H1 (cell line): ENCODE results near the gene DUS1L. TPM values are rescaled to one million over a fixed set of nuclear protein-coding genes. Genes with fewer than 3 reads are reported as not detected.

Experiments used
- CTCF ChIA-PET: fragments of 300-600 bp; sonication (Branson Sonifier 250); formaldehyde crosslinking; loops from one replicate; lab custom pipeline; 2021; ENCODE audit not compliant: partially characterized antibody; lab: Charles Lee
- POLR2A ChIA-PET: fragments of 300-600 bp; sonication (Branson Sonifier 250); formaldehyde crosslinking; loops from one replicate; lab custom pipeline; 2021; ENCODE audit warnings: inconsistent platforms; ENCODE audit not compliant: partially characterized antibody; lab: Charles Lee
- DNase-seq, 2 experiments: peaks; one replicate each; pipeline versions ENCODE4 v3.0.0 to v3.0.0-alpha.2; 2010 to 2022; ENCODE audit warnings: low spot score in 2 of 2, low read depth in 1 of 2, mixed read lengths in 1 of 2
- FAIRE-seq: peaks from 2 replicates; lab custom pipeline; 2011; peaks lifted over from hg19 to GRCh38; lab: Jason Lieb, UNC
- H2AFZ ChIP-seq: 2 replicates; pipeline ENCODE4 v1.8.1; 2012; ENCODE audit warnings: low read length, inconsistent platforms
- H2AK5ac ChIP-seq: 2 replicates; pipeline ENCODE4 v1.6.1; 2013; ENCODE audit warnings: low read depth, low read length
- H2BK120ac ChIP-seq: replicated peaks from 2 replicates; pipeline ENCODE3; 2013; ENCODE audit warnings: low read depth, low read length, inconsistent platforms
- H2BK12ac ChIP-seq: 2 replicates; pipeline ENCODE4 v1.6.1; 2013; ENCODE audit warnings: low read depth, low read length
- H2BK15ac ChIP-seq: 2 replicates; pipeline ENCODE4 v1.6.1; 2013; ENCODE audit warnings: low read length
- H2BK20ac ChIP-seq: 2 replicates; pipeline ENCODE4 v1.6.1; 2013; ENCODE audit warnings: low read length
- H2BK5ac ChIP-seq: 2 replicates; pipeline ENCODE4 v1.6.1; 2013; ENCODE audit warnings: low read depth, low read length
- H3K14ac ChIP-seq: 2 replicates; pipeline ENCODE4 v1.6.1; 2013; ENCODE audit warnings: inconsistent platforms; ENCODE audit not compliant: insufficient read length
- H3K18ac ChIP-seq: 2 replicates; pipeline ENCODE4 v1.6.1; 2013; ENCODE audit warnings: low read length; ENCODE audit errors: extremely low read depth
- H3K23ac ChIP-seq: 2 replicates; pipeline ENCODE4 v1.6.1; 2013; ENCODE audit warnings: inconsistent platforms; ENCODE audit not compliant: insufficient read length
- H3K23me2 ChIP-seq: 2 replicates; pipeline ENCODE4 v1.6.1; 2013; ENCODE audit warnings: low read depth, low read length
- H3K27ac ChIP-seq: 2 replicates; pipeline ENCODE4 v1.6.1; 2011; ENCODE audit warnings: low read depth, low read length, inconsistent platforms
- H3K27me3 ChIP-seq, 4 experiments: replicated peaks in 1 of 4; 1 replicate in 1 of 4; 2 replicates in 3 of 4; pipeline versions ENCODE4 v1.6.1 to v1.8.1; 2011 to 2013; ENCODE audit warnings: low read length in 3 of 4, mild to moderate bottlenecking in 3 of 4, inconsistent platforms in 2 of 4, mixed read lengths in 2 of 4, moderate library complexity in 1 of 4; ENCODE audit not compliant: control insufficient read depth in 3 of 4, insufficient read depth in 3 of 4; ENCODE audit errors: extremely low read depth in 1 of 4
- H3K36me3 ChIP-seq, 4 experiments: 2 replicates each; pipeline versions ENCODE4 v1.6.1 to v1.8.1; 2011 to 2013; ENCODE audit warnings: mild to moderate bottlenecking in 4 of 4, low read length in 3 of 4, moderate library complexity in 2 of 4, control low read depth in 1 of 4, inconsistent platforms in 1 of 4; ENCODE audit not compliant: insufficient read depth in 4 of 4, control insufficient read depth in 2 of 4
- H3K4ac ChIP-seq: replicated peaks from 2 replicates; pipeline ENCODE3; 2013; ENCODE audit warnings: low read length, low read depth, mixed read lengths, inconsistent platforms; ENCODE audit not compliant: insufficient read length
- H3K4me1 ChIP-seq, 4 experiments: replicated peaks in 1 of 4; 1 replicate in 1 of 4; 2 replicates in 3 of 4; pipeline versions ENCODE4 v1.6.1 to v1.8.1; 2011 to 2013; ENCODE audit warnings: low read length in 3 of 4, inconsistent platforms in 2 of 4, mixed read lengths in 1 of 4; ENCODE audit not compliant: insufficient read depth in 4 of 4, control insufficient read depth in 3 of 4
- H3K4me2 ChIP-seq, 2 experiments: 2 replicates each; pipeline versions ENCODE4 v1.6.1 to v1.8.1; 2011 to 2013; ENCODE audit warnings: low read depth in 2 of 2, low read length in 2 of 2, control low read depth in 1 of 2, inconsistent platforms in 1 of 2, mild to moderate bottlenecking in 1 of 2; ENCODE audit not compliant: insufficient read depth in 1 of 2
- H3K4me3 ChIP-seq, 4 experiments: fragments of 200-600, 300-600 bp in 1 of 4; sonication (generic), shearing (Covaris generic), sonication (Bioruptor Twin) in 1 of 4; 2 replicates each; pipeline versions ENCODE4 v1.5.1 to v1.8.1; 2011 to 2016; ENCODE audit warnings: low read length in 4 of 4, low read depth in 3 of 4, control low read depth in 2 of 4, inconsistent platforms in 2 of 4, mild to moderate bottlenecking in 2 of 4, mixed read lengths in 1 of 4, moderate library complexity in 1 of 4; ENCODE audit not compliant: insufficient read depth in 2 of 4; ENCODE audit errors: extremely low read depth in 1 of 4
- H3K56ac ChIP-seq: replicated peaks from 2 replicates; pipeline ENCODE3; 2013; ENCODE audit warnings: low read depth, mild to moderate bottlenecking, mixed read lengths, low read length, inconsistent platforms; ENCODE audit not compliant: insufficient read length
- H3K79me1 ChIP-seq: 2 replicates; pipeline ENCODE4 v1.6.1; 2013; ENCODE audit warnings: low read depth, low read length, control low read depth
- H3K79me2 ChIP-seq, 2 experiments: 2 replicates each; pipeline versions ENCODE4 v1.6.1 to v1.8.1; 2012 to 2013; ENCODE audit warnings: low read length in 2 of 2, mild to moderate bottlenecking in 2 of 2, inconsistent platforms in 1 of 2; ENCODE audit not compliant: insufficient read depth in 2 of 2, control insufficient read depth in 1 of 2
- H3K9ac ChIP-seq, 4 experiments: replicated peaks in 1 of 4; 1 replicate in 1 of 4; 2 replicates in 3 of 4; pipeline versions ENCODE4 v1.6.1 to v1.8.1; 2011 to 2013; ENCODE audit warnings: low read depth in 3 of 4, low read length in 3 of 4, control low read depth in 2 of 4, mild to moderate bottlenecking in 2 of 4, moderate library complexity in 2 of 4, inconsistent platforms in 1 of 4; ENCODE audit errors: extremely low read depth in 1 of 4
- H3K9me3 ChIP-seq, 2 experiments: 2 replicates each; pipeline versions ENCODE4 v1.6.1 to v1.8.1; 2012 to 2013; ENCODE audit warnings: mild to moderate bottlenecking in 2 of 2, moderate library complexity in 2 of 2, control low read depth in 1 of 2, inconsistent platforms in 1 of 2, low read depth in 1 of 2, low read length in 1 of 2, mixed read lengths in 1 of 2; ENCODE audit not compliant: insufficient read depth in 2 of 2
- H4K20me1 ChIP-seq, 2 experiments: replicated peaks in 1 of 2; 2 replicates each; pipeline versions ENCODE3 to v1.8.1; 2011 to 2013; ENCODE audit warnings: inconsistent platforms in 2 of 2, low read length in 2 of 2, mild to moderate bottlenecking in 1 of 2; ENCODE audit not compliant: insufficient read depth in 2 of 2, control insufficient read depth in 1 of 2
- H4K5ac ChIP-seq: 2 replicates; pipeline ENCODE4 v1.6.1; 2013; ENCODE audit warnings: low read length, low read depth, mixed read lengths, inconsistent platforms; ENCODE audit not compliant: insufficient read length
- H4K8ac ChIP-seq: 2 replicates; pipeline ENCODE4 v1.8.0; 2013; ENCODE audit warnings: mild to moderate bottlenecking, moderate library complexity, low read length, inconsistent platforms; ENCODE audit not compliant: insufficient read depth; ENCODE audit errors: extremely low read depth
- H4K91ac ChIP-seq: replicated peaks from 2 replicates; pipeline ENCODE3; 2013; ENCODE audit warnings: low read length, mixed read lengths, inconsistent platforms; ENCODE audit not compliant: insufficient read length
- CHD2 ChIP-seq: IDR thresholded peaks from 2 replicates; pipeline ENCODE4 v1.6.1; 2012; ENCODE audit warnings: low read length, improper control_type of control experiment
- CTBP2 ChIP-seq: IDR thresholded peaks from 2 replicates; pipeline ENCODE4 v1.7.0; 2011; ENCODE audit warnings: borderline replicate concordance, mild to moderate bottlenecking, moderate library complexity, mixed read lengths, low read length; ENCODE audit not compliant: insufficient read depth, insufficient read length
- FOSL1 ChIP-seq: IDR thresholded peaks from 2 replicates; pipeline ENCODE4 v1.6.1; 2011; ENCODE audit warnings: mild to moderate bottlenecking, low read depth, low read length, moderate library complexity; ENCODE audit not compliant: insufficient read depth
- GTF2F1 ChIP-seq: IDR thresholded peaks from 2 replicates; pipeline ENCODE4 v1.6.1; 2012; ENCODE audit warnings: low read depth, low read length, improper control_type of control experiment, borderline replicate concordance
- PHF8 ChIP-seq: fragments of 200-600 bp; sonication (generic); conservative IDR thresholded peaks from 2 replicates; pipeline ENCODE4 v1.7.1; 2012; ENCODE audit warnings: low read depth, mild to moderate bottlenecking, inconsistent platforms, low read length, moderate library complexity
- POLR2AphosphoS5 ChIP-seq: IDR thresholded peaks from 2 replicates; pipeline ENCODE4 v1.6.1; 2011; ENCODE audit warnings: low read depth, low read length
- SP1 ChIP-seq: IDR thresholded peaks from 2 replicates; pipeline ENCODE4 v1.6.1; 2011; ENCODE audit warnings: low read depth, low read length
- TBP ChIP-seq: IDR thresholded peaks from 2 replicates; pipeline ENCODE4 v1.6.1; 2011; ENCODE audit warnings: low read depth, low read length, improper control_type of control experiment
- WGBS, 2 experiments: shearing (Covaris generic) in 1 of 2; methylation state at CpG; one replicate each; pipeline versions ENCODE4 v1.1.6 to v1.1.7; 2013 to 2015; ENCODE audit warnings: low lambda C conversion rate in 2 of 2, mixed read lengths in 2 of 2, inconsistent platforms in 1 of 2, low coverage in 1 of 2, missing lambda C conversion rate in 1 of 2; ENCODE audit not compliant: insufficient replicate concordance in 2 of 2, insufficient coverage in 1 of 2, insufficient read length in 1 of 2; ENCODE audit errors: extremely low coverage in 1 of 2, missing lambda C conversion rate in 1 of 2; 5-methylcytosine and 5-hydroxymethylcytosine counted together
- polyA plus RNA-seq, 7 experiments: library from polyadenylated mRNA; depleted of rRNA in 3 of 7; stranded (reverse) in 5 of 7; unstranded in 2 of 7; fragments of >200 nt in 5 of 7; fragments of 200-250 nt in 2 of 7; gene quantifications; 1 replicate in 5 of 7; 2 replicates in 1 of 7; 4 replicates in 1 of 7; pipeline versions ENCODE4 v1.2.1 to v1.2.3, GENCODE V29; 2011 to 2013; ENCODE audit warnings: missing spikeins in 2 of 7, mixed read lengths in 2 of 7
- total RNA-seq: library from RNA; stranded (reverse); fragmentation: NEBNext Ultra II Directional; extraction: Animal tissue kit (Norgen Biotek cat#: 25700); gene quantifications from 2 replicates; pipeline ENCODE4 v1.2.1, GENCODE V29; 2021
- TF ChIP-seq, protein P1 (sequence below): IDR thresholded peaks from 2 replicates; pipeline ENCODE4 v1.6.1; 2012; ENCODE audit warnings: low read length, inconsistent platforms

DUS1L gene
- total and polyA plus RNA-seq, 2 of the 8 experiments (the other 6 are each of a cell fraction or from before 2014, with no cell fraction given): 34.5 to 69.1 TPM

DNA sequence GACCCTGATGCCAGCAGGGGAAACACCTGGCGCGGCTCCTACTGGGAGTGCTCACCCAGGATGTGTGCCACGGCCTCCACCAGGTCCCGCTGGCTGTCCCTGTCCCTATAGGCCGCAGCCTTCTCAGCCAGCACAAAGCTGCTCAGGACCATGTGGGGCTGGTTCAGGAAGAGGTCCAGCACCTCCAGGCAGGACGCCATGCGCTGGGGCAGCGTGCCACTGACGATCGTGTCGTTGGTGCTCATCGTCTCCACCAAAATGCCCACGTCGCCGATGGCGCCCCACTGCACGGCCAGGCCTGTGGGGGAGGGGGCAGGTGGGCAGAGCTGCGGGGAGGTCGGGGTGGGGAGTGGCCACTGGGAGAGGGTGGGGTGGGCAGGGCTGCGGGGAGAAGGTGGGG, 15.9 kb upstream of the DUS1L start:
- H2AFZ ChIP-seq: no peak overlapping the region
- no peak overlapping the region for H4K5ac ChIP-seq
- DNase-seq: no peak
- H3K56ac ChIP-seq: no peak overlapping the region
- peaks cover 7% of the 10 kb centered on the region for H3K79me1 ChIP-seq
- H3K79me2 ChIP-seq: no peaks in the 10 kb centered on the region
- peaks cover 30 to 60% of the 10 kb centered on the region in 2 experiments for H4K20me1 ChIP-seq
- no peaks in the 10 kb centered on the region for H3K9me3 ChIP-seq
- no peak overlapping the region for H3K14ac ChIP-seq
- H2BK5ac ChIP-seq: no peak overlapping the region
- no peak for TF ChIP-seq FOSL1
- TF ChIP-seq CTBP2: no peak
- TF ChIP-seq, protein P1, sequence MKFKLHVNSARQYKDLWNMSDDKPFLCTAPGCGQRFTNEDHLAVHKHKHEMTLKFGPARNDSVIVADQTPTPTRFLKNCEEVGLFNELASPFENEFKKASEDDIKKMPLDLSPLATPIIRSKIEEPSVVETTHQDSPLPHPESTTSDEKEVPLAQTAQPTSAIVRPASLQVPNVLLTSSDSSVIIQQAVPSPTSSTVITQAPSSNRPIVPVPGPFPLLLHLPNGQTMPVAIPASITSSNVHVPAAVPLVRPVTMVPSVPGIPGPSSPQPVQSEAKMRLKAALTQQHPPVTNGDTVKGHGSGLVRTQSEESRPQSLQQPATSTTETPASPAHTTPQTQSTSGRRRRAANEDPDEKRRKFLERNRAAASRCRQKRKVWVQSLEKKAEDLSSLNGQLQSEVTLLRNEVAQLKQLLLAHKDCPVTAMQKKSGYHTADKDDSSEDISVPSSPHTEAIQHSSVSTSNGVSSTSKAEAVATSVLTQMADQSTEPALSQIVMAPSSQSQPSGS: no peak
- TF ChIP-seq SP1: no peak
- TF ChIP-seq GTF2F1: no peak
- TF ChIP-seq TBP: no peak
- TF ChIP-seq POLR2AphosphoS5: no peak
- no peak for TF ChIP-seq PHF8
- TF ChIP-seq CHD2: no peak
- TF ChIP-seq, all 59 proteins: peak for 0
- no peak overlapping the region for H4K91ac ChIP-seq
- FAIRE-seq: no peak
- H3K27ac ChIP-seq: no peak overlapping the region
- no peak overlapping the region for H2BK120ac ChIP-seq
- no peak overlapping the region for H3K18ac ChIP-seq
- ChIA-PET CTCF (interaction anchor here (1.1 to 2.9 kb wide), 3 partner anchors 15 to 73 kb away, joined by 5 to 13 read pairs (median 8); no protein-coding TSS in a partner anchor), POLR2A (interaction anchor here (0.6 to 12.5 kb wide), 8 partner anchors 7 to 34 kb away, joined by 3 to 105 read pairs (median 7); partner anchors contain the start of genes DUS1L and FASN)
- no peak overlapping the region for H3K4me3 ChIP-seq
- H3K4ac ChIP-seq: no peak overlapping the region
- H3K23me2 ChIP-seq: no peaks in the 10 kb centered on the region
- no peak overlapping the region for H3K9ac ChIP-seq
- no peak overlapping the region for H2BK15ac ChIP-seq
- no peak overlapping the region for H3K4me2 ChIP-seq
- no peak overlapping the region for H4K8ac ChIP-seq
- H3K36me3 ChIP-seq: peaks cover 57 to 88% (median 72%) of the 10 kb centered on the region in 4 experiments
- WGBS, 2 experiments: 94% methylated on average over 14 of the region's 20 CpGs; no CpG with 5 or more reads in 1 of the 2 experiments
- H2BK12ac ChIP-seq: no peak overlapping the region
- H3K23ac ChIP-seq: no peak overlapping the region
- no peak overlapping the region for H2AK5ac ChIP-seq
- H2BK20ac ChIP-seq: no peak overlapping the region
- no peaks in the 10 kb centered on the region for H3K27me3 ChIP-seq
- H3K4me1 ChIP-seq: no peaks in the 10 kb centered on the region
